Adrenal gland (tissue), 12 donors: ENCODE results near the gene CR1. TPM values are rescaled to one million over a fixed set of nuclear protein-coding genes. Genes with fewer than 3 reads are reported as not detected.
A peak's percentile ranks its signal among the peaks of the same experiment; 100 is the strongest.

Experiments
- DNase-seq, 7 donors: peaks; one replicate each; pipeline ENCODE4 v3.0.0-alpha.2; 2019 to 2020
- H3K27ac ChIP-seq, 5 donors: fragments of 200-600 bp; sonication (generic) in 4 of 5; 1 replicate in 3 of 5; 2 replicates in 2 of 5; pipeline versions ENCODE4 v1.5.1 to v1.8.0; 2016 to 2020; ENCODE audit warnings: mild to moderate bottlenecking in 1 of 5
- H3K27me3 ChIP-seq: fragments of 200-600 bp; 2 replicates; pipeline ENCODE4 v1.8.0; 2021
- H3K36me3 ChIP-seq, 2 donors: fragments of 200-600 bp; replicated peaks in 1 of 2; 1 replicate in 1 of 2; 2 replicates in 1 of 2; pipeline versions ENCODE4 v1.5.1 to v1.8.0; 2018 to 2022
- H3K4me1 ChIP-seq, 2 donors: fragments of 200-600 bp; replicated peaks in 1 of 2; 1 replicate in 1 of 2; 2 replicates in 1 of 2; pipeline versions ENCODE4 v1.5.1 to v1.8.0; 2018 to 2021
- H3K4me3 ChIP-seq, 4 donors: fragments of 200-600 bp; sonication (generic) in 3 of 4; one replicate each; pipeline ENCODE4 v1.5.1; 2016 to 2018
- H3K9me3 ChIP-seq, 3 donors: fragments of 200-600 bp; sonication (generic) in 1 of 3; replicated peaks in 1 of 3; 1 replicate in 2 of 3; 2 replicates in 1 of 3; pipeline versions ENCODE4 v1.5.1 to v1.8.0; 2016 to 2021
- POLR2A ChIP-seq, 2 donors: fragments of 450-650 bp; IDR thresholded peaks; one replicate each; pipeline ENCODE4 v1.6.1; 2017; ENCODE audit warnings: antibody characterized with exemption in 2 of 2, mild to moderate bottlenecking in 2 of 2, moderate library complexity in 1 of 2
- WGBS, 4 donors: extraction: QIAGEN DNeasy Blood & Tissue Kit in 2 of 4; methylation state at CpG; one replicate each; pipeline versions ENCODE4 v1.1.5 to v1.1.7; 2013 to 2017; 5-methylcytosine and 5-hydroxymethylcytosine counted together
- intact Hi-C, 2 donors: fragments of 100-400 bp; cut with DNase I; formaldehyde crosslinking; loops; one replicate each; pipeline versions ENCODE4 v1.14.1 to v1.15.0; 2022 to 2023
- polyA plus RNA-seq, 3 donors: library from polyadenylated mRNA; stranded (reverse); fragments of 200-250 nt in 2 of 3; fragments of 350-450 nt in 1 of 3; fragmentation: Illumina TruSeq in 1 of 3; extraction: RNeasy Lipid Tissue Mini Kit (QIAGEN cat#74804) in 1 of 3; gene quantifications; one replicate each; pipeline ENCODE4 v1.2.3, GENCODE V29; 2013 to 2014
- total RNA-seq, 9 donors: library from RNA; depleted of rRNA in 4 of 9; stranded (reverse); fragments of >200 nt in 4 of 9; fragments of 120-200 nt in 1 of 9; fragmentation: NEBNext Ultra II Directional in 1 of 9; extraction: Animal tissue kit (Norgen Biotek cat#: 25700) in 1 of 9; gene quantifications; one replicate each; pipeline versions ENCODE4 v1.1.0 to v1.2.4, GENCODE V29; 2013 to 2023
- TF ChIP-seq, protein P1 (sequence below), 6 experiments: fragments of 450-650 bp in 4 of 6; fragments of 200-600 bp in 2 of 6; sonication (generic) in 1 of 6; IDR thresholded peaks; 1 replicate in 5 of 6; 2 replicates in 1 of 6; pipeline versions ENCODE4 v1.5.1 to v1.8.0; 2016 to 2021; ENCODE audit warnings: antibody characterized with exemption in 6 of 6, mild to moderate bottlenecking in 2 of 6, moderate library complexity in 1 of 6
- donor health status: healthy with polysubstance abuse.
- donor health status: Bipolar disorder and iron deficiency.
- donor health status: DM: yes; HTN: yes; CAD: no.
- donor health status: DM: no; HTN: no; CAD: no.
- donor health status: DM: no; HTN: no; CAD: no.
- donor health status: DM: yes; HTN: yes; CAD: no.

CR1 gene
- total and polyA plus RNA-seq, 12 donors = 0.30 to 35.5 (median 3.6) TPM

DNA sequence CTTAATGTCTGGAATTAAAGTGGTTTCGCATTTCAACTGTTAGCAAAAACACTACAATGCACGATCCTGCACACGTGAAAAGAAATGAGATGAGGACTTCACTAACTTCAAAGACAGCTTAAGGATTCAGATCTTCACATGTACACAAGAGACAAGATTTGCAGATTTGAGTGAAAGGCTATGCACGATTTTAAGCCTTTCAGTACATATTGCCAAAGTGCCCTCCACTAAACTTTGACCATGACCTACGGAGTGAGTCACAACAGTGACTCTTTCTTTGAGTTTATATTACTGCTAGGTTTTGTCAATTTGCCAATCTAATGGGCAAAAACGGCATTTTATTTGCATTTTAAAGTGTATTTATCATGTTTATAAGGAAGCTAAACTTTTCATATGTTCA lies 107.8 kb downstream of the CR1 start:
- 44 to 57% (median 51%) methylated on average over 6 of the region's 6 CpGs for WGBS, 4 donors
- TF ChIP-seq, protein P1, sequence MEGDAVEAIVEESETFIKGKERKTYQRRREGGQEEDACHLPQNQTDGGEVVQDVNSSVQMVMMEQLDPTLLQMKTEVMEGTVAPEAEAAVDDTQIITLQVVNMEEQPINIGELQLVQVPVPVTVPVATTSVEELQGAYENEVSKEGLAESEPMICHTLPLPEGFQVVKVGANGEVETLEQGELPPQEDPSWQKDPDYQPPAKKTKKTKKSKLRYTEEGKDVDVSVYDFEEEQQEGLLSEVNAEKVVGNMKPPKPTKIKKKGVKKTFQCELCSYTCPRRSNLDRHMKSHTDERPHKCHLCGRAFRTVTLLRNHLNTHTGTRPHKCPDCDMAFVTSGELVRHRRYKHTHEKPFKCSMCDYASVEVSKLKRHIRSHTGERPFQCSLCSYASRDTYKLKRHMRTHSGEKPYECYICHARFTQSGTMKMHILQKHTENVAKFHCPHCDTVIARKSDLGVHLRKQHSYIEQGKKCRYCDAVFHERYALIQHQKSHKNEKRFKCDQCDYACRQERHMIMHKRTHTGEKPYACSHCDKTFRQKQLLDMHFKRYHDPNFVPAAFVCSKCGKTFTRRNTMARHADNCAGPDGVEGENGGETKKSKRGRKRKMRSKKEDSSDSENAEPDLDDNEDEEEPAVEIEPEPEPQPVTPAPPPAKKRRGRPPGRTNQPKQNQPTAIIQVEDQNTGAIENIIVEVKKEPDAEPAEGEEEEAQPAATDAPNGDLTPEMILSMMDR (IDR thresholded peaks at IDR 0.05) = no peak
- TF ChIP-seq POLR2A (IDR thresholded peaks at IDR 0.05) = no peak
- Histone ChIP-seq H3K4me1 (peaks cover 0 to 6% of the 10 kb centered on the region in 2 donors), H3K27me3 (no peaks in the 10 kb centered on the region), H3K27ac (no peak overlapping the region), H3K4me3 (no peak overlapping the region), H3K36me3 (no peaks in the 10 kb centered on the region), H3K9me3 (no peaks in the 10 kb centered on the region)
- peak in 3 of 7 donors; percentile 16 to 23 (median 17) for DNase-seq
- intact Hi-C loops = no loop called here

DNA sequence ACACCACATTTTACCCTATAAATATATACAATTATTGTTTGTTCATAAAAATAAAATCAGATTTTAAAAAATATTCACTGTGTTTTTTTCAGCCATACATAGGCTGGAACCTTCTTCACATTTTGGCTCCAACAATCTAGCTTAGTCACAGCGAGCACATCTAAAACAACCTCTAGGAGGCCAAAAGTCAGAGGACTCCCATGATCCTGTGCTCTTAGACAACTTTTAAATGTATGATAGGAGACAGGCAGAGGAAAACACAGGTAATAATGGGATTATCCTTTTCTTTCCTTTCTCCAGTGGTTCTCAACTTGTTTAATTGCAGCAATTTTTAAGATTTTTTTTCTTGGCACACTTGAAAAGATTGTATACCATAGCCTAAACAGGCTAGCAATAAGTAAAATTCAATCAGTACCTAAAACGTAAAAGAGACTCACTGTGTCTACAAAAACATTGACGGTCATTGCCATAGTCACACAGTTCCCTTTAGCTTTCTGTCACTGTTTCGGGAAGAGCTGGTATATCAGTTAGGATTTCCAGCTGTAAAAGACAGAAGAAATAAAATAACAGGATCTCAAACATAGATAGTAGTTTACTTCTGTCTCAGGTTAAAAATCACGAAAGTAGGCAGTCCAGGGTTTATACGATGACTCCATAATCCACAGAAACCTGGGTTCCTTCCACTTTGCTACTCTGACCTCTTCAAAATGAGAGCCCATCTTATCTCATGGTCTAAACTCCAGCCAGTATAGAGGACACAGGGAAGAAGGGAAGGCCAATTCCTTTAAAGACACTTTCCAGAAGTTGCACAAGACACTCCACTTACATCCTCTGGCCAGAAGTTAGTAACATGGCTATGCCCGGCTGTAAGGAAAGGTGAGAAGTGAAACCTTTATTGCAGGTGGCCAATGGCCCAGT lies 109.7 kb downstream of the CR1 start:
- Histone ChIP-seq H3K4me1 (peaks cover 0 to 6% of the 10 kb centered on the region in 2 donors), H3K9me3 (no peaks in the 10 kb centered on the region), H3K4me3 (no peak overlapping the region), H3K27ac (no peak overlapping the region), H3K27me3 (no peaks in the 10 kb centered on the region), H3K36me3 (no peaks in the 10 kb centered on the region)
- intact Hi-C loops = no loop called here
- WGBS, 4 donors = 92 to 96% (median 93%) methylated on average over 7 of the region's 7 CpGs
- no peak for DNase-seq
- TF ChIP-seq, protein P1 (IDR thresholded peaks at IDR 0.05) = no peak
- no peak for TF ChIP-seq POLR2A (IDR thresholded peaks at IDR 0.05)

DNA sequence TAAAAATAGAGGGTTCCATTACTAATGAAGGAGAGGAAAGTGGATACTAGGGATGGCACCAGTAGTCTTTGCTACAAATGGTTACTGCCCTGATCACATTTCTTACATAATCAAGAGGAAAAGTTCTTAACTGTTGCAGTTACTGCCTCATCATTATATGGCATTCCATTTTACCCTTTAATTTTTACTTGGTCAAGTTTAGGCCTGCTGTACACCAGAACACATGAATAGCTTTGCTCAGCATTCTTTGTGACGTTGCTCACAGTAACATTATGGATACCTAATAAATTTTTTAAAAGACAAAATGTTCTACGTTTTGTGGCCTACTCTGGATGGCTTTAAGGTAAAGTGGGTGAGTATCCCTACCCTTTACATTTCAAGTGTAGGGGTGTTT lies 110.4 kb downstream of the CR1 start:
- intact Hi-C loops = no loop called here
- no peak for TF ChIP-seq POLR2A (IDR thresholded peaks at IDR 0.05)
- TF ChIP-seq, protein P1 (IDR thresholded peaks at IDR 0.05) = no peak

DNA sequence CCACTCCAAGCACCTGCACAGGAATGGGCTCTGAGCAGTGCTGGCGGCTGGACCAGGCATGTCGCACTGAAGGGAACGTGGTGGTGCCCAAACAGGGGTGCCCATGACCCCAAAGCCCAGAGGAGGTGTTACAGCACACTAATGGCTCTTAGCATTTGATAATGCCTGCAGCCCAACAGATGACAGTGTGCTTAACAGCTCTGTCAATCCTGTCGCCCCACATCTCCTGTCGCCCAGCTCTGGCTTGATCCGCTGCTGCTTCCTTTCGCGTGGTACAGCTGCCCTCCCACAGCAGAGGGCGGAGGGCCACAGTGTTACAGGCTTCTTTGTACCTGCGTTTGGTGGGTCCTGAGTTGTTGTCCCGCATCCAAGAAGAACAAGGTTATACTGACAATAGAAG lies 116.8 kb downstream of the CR1 start:
- 78 to 95% (median 84%) methylated on average over 6 to 11 of the region's 11 CpGs for WGBS, 4 donors
- H3K9me3 ChIP-seq = no peaks in the 10 kb centered on the region
- H3K27ac ChIP-seq = no peak overlapping the region
- H3K4me3 ChIP-seq = no peak overlapping the region
- no peak for DNase-seq
- no peaks in the 10 kb centered on the region for H3K4me1 ChIP-seq
- H3K36me3 ChIP-seq = no peaks in the 10 kb centered on the region
- no peaks in the 10 kb centered on the region for H3K27me3 ChIP-seq
- intact Hi-C loops = no loop called here
- TF ChIP-seq, protein P1 (IDR thresholded peaks at IDR 0.05) = no peak
- no peak for TF ChIP-seq POLR2A (IDR thresholded peaks at IDR 0.05)

More for the DNA sequence above, 110.4 kb downstream of the CR1 start:
- DNase-seq = no peak
- Histone ChIP-seq H3K27ac (no peak overlapping the region), H3K4me3 (no peak overlapping the region), H3K36me3 (no peaks in the 10 kb centered on the region), H3K4me1 (peaks cover 0 to 6% of the 10 kb centered on the region in 2 donors), H3K9me3 (no peaks in the 10 kb centered on the region), H3K27me3 (no peaks in the 10 kb centered on the region)
- WGBS, 4 donors = 85 to 95% (median 88%) methylated on average over 2 of the region's 2 CpGs
